ENCODE measurements around the gene PHF12.
"Not testable (repeated sequence)": the region's sequence is repeated elsewhere in the genome, so short reads cannot be mapped to it uniquely, and the experiment has no call there.

PHF12 gene

GRCh38 chr17:28953444-28954118 is 2.3 kb upstream of the PHF12 start:
- peak; percentile 38 for DNase-seq

GRCh38 chr17:28951991-28952975 is 965 bp upstream of the PHF12 start:
- peak; percentile 91 for DNase-seq

- DNase-seq, result no peak
Measured at GRCh38 chr17:28950752-28951427, 428 bp downstream of the PHF12 start.

- DNase-seq, result peak; percentile 40
Measured at GRCh38 chr17:28950017-28950751, 1.1 kb downstream of the PHF12 start.

GRCh38 chr17:28949185-28950016 is 1.9 kb downstream of the PHF12 start:
- DNase-seq, result peak; percentile 26

- DNase-seq, result no peak
Measured at GRCh38 chr17:28948873-28949184, 2.5 kb downstream of the PHF12 start.

- no peak for DNase-seq
Measured at GRCh38 chr17:28948342-28948741, 3.0 kb downstream of the PHF12 start.

- DNase-seq, result no peak
Measured at GRCh38 chr17:28947639-28948038, 3.7 kb downstream of the PHF12 start.

GRCh38 chr17:28946239-28946638 is 5.1 kb downstream of the PHF12 start:
- DNase-seq, result no peak

- no peak for DNase-seq
Measured at GRCh38 chr17:28944862-28945741, 6.2 kb downstream of the PHF12 start.

- no peak for DNase-seq
Measured at GRCh38 chr17:28944343-28944742, 7.0 kb downstream of the PHF12 start.

- DNase-seq, result no peak
Measured at GRCh38 chr17:28942925-28943324, 8.4 kb downstream of the PHF12 start.

- no peak for DNase-seq
Measured at GRCh38 chr17:28941251-28941650, 10.1 kb downstream of the PHF12 start.

- DNase-seq, result no peak
Measured at GRCh38 chr17:28940675-28941074, 10.6 kb downstream of the PHF12 start.

GRCh38 chr17:28940142-28940541 is 11.2 kb downstream of the PHF12 start:
- DNase-seq, result no peak

- no peak for DNase-seq
Measured at GRCh38 chr17:28938552-28938951, 12.8 kb downstream of the PHF12 start.

- DNase-seq, result no peak
Measured at GRCh38 chr17:28937044-28937729, 14.1 kb downstream of the PHF12 start.

GRCh38 chr17:28935744-28936460 is 15.4 kb downstream of the PHF12 start:
- DNase-seq, result no peak

GRCh38 chr17:28934508-28934907 is 16.8 kb downstream of the PHF12 start:
- DNase-seq, result not testable (repeated sequence)
